Activated T-helper 1 cell treated with Interleukin-2 at 50 U/mL for 16 hours (primary cell): Measurements from ENCODE around the gene CHMP3.
"Not testable (repeated sequence)": the region's sequence is repeated elsewhere in the genome, so short reads cannot be mapped to it uniquely, and the experiment has no call there.

Experiments
- DNase-seq: peaks from one replicate; pipeline ENCODE4 v3.0.0-alpha.2; 2020; ENCODE audit warnings: low read depth

CHMP3 gene

GRCh38 chr2:86507600-86507999 is 55.6 kb downstream of the CHMP3 start:
- DNase-seq: no peak

GRCh38 chr2:86500325-86501083 is 62.7 kb downstream of the CHMP3 start:
- no peak for DNase-seq

GRCh38 chr2:86499326-86499725 is 63.9 kb downstream of the CHMP3 start:
- no peak for DNase-seq

- no peak for DNase-seq
Measured at GRCh38 chr2:86498468-86499260, 64.6 kb downstream of the CHMP3 start.

GRCh38 chr2:86496391-86496790 is 66.9 kb downstream of the CHMP3 start:
- not testable (repeated sequence) for DNase-seq

GRCh38 chr2:86492048-86492453 is 71.2 kb downstream of the CHMP3 start:
- DNase-seq: no peak

GRCh38 chr2:86491088-86491487 is 72.2 kb downstream of the CHMP3 start:
- DNase-seq: no peak

GRCh38 chr2:86490245-86490644 is 73.0 kb downstream of the CHMP3 start:
- DNase-seq: no peak

GRCh38 chr2:86489542-86489941 is 73.7 kb downstream of the CHMP3 start:
- no peak for DNase-seq

GRCh38 chr2:86488561-86489250 is 74.5 kb downstream of the CHMP3 start:
- no peak for DNase-seq

- DNase-seq: no peak
Measured at GRCh38 chr2:86487062-86487461, 76.2 kb downstream of the CHMP3 start.

GRCh38 chr2:86485802-86486201 is 77.4 kb downstream of the CHMP3 start:
- DNase-seq: no peak

- DNase-seq: no peak
Measured at GRCh38 chr2:86485103-86485502, 78.1 kb downstream of the CHMP3 start.

- no peak for DNase-seq
Measured at GRCh38 chr2:86484385-86484784, 78.9 kb downstream of the CHMP3 start.

- DNase-seq: no peak
Measured at GRCh38 chr2:86482034-86482433, 81.2 kb downstream of the CHMP3 start.

- no peak for DNase-seq
Measured at GRCh38 chr2:86480105-86480504, 83.1 kb downstream of the CHMP3 start.

- DNase-seq: no peak
Measured at GRCh38 chr2:86477349-86477748, 85.9 kb downstream of the CHMP3 start.

- no peak for DNase-seq
Measured at GRCh38 chr2:86476918-86477317, 86.3 kb downstream of the CHMP3 start.

- no peak for DNase-seq
Measured at GRCh38 chr2:86476092-86476491, 87.2 kb downstream of the CHMP3 start.

- no peak for DNase-seq
Measured at GRCh38 chr2:86471637-86472036, 91.6 kb downstream of the CHMP3 start.

- DNase-seq: no peak
Measured at GRCh38 chr2:86470890-86471289, 92.4 kb downstream of the CHMP3 start.

- no peak for DNase-seq
Measured at GRCh38 chr2:86468162-86469033, 94.8 kb downstream of the CHMP3 start.
